ENCODE data around the gene ITGA3. TPM values are rescaled to one million over a fixed set of nuclear protein-coding genes. Genes with fewer than 3 reads are reported as not detected.
A peak's percentile ranks its signal among the peaks of the same experiment; 100 is the strongest.

Gene ITGA3
- total RNA-seq, 4 donors from 2014 or later: 38.9 to 96.7 (median 58.6) TPM

DNA sequence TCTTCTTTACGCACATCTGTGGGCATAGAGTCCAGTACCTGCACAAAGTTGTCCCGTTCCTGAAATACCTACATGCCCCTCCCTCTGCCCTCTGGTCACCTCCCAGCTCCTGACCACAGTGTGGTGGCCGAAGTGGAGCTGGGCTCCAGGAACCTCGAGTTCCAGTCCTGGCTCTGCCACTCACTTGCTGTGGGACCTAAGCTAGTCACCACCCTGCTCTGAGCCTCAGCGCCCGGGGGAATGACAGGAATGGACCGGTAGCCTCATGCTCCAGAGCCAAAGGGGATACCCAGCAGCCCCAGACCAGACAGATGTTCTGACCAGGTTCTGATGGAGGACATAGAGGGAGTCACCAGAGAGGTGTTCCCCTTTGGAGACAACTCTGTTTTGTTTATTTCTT, 26.7 kb upstream of the ITGA3 start:
- H3K4me3 ChIP-seq: no peak overlapping the region
- 98% methylated on average over 6 of the region's 7 CpGs for WGBS
- intact Hi-C loops (cut with DNase I): no loop called here
- H3K27me3 ChIP-seq: no peaks in the 10 kb centered on the region
- DNase-seq (ENCODE audit: extremely low spot score): no peak
- peaks cover 14 to 40% (median 33%) of the 10 kb centered on the region in 4 donors for H3K4me1 ChIP-seq
- H3K27ac ChIP-seq (replicated peaks in 1 of 4): no peak overlapping the region
- no peaks in the 10 kb centered on the region for H3K9me3 ChIP-seq
- no peaks in the 10 kb centered on the region for H3K36me3 ChIP-seq
- TF ChIP-seq POLR2AphosphoS5 (IDR thresholded peaks at IDR 0.05): no peak
- no peak for TF ChIP-seq CTCF (IDR thresholded peaks at IDR 0.05)
- no peak for TF ChIP-seq EP300 (IDR thresholded peaks at IDR 0.05)
- TF ChIP-seq POLR2A (IDR thresholded peaks at IDR 0.05; ENCODE audit: low read depth): no peak

DNA sequence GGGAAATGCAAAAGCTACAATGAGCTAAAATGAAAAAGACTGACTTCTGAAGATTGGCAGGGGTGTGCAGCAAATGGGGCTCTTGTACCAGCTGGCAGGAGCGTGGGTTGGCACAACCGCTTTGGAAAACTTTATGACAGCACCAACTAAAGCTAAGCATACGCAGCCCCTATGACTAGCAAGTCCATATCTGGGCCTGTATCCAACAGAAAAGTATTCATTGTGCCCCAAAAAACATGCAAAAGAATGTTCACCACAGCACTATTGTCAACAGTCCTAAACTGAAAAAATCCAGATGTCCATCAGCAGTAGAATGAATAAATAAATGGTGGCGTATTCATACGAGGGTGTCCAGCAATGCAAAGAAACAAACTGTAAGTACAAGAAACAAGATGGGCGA, 22.6 kb upstream of the ITGA3 start:
- H3K27me3 ChIP-seq: no peaks in the 10 kb centered on the region
- no peaks in the 10 kb centered on the region for H3K9me3 ChIP-seq
- H3K27ac ChIP-seq (replicated peaks in 1 of 4): peak overlapping the region in 3 of 4 donors; percentile 13 to 33 (median 20)

DNA sequence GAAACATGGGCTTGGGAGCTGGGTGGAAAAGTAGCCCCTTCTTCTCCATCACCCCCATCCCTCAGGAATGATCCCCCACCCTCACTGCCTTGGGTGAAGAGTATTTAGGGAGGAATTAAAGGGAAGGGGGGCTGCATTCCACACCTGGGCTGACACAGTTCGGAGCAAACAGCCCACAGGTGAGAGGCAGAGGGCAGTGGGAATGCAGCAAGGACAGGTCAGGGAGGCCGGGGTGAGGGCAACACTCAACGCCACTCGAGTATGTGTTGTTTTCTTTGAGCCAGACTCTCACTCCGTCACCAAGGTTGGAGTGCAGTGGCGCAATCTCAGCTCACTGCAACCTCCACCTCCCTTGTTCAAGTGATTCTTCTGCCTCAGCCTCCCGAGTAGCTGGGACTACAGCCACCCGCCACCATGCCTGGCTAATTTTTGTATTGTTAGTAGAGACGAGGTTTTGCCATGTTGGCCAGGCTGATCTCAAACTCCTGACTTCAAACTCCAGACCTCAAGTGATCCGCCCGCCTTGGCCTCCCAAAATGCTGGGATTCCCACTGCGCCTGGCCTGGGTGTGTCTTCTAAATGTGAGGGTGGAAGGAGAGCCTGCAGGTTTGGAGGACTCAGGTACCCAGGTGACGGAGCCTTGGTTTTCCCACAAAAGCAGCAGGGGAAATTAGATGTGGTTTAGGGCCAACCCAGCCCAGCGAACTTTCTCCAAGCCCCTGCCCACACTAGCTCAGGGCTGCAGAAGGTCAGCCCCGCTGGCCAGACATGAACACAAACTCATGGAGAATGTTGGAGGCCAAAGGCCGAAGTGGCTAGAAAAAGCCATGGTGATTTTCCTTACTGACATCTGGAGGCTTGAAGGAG, 21.2 kb upstream of the ITGA3 start:
- intact Hi-C loops (cut with DNase I): no loop called here
- no peaks in the 10 kb centered on the region for H3K27me3 ChIP-seq
- WGBS: 89% methylated on average over 16 of the region's 16 CpGs
- H3K4me3 ChIP-seq: no peak overlapping the region
- H3K9me3 ChIP-seq: no peaks in the 10 kb centered on the region
- no peaks in the 10 kb centered on the region for H3K36me3 ChIP-seq
- peaks cover 7 to 63% (median 53%) of the 10 kb centered on the region in 4 donors for H3K4me1 ChIP-seq
- no peak overlapping the region for H3K27ac ChIP-seq (replicated peaks in 1 of 4)
- TF ChIP-seq POLR2AphosphoS5 (IDR thresholded peaks at IDR 0.05): no peak
- TF ChIP-seq CTCF (IDR thresholded peaks at IDR 0.05): no peak
- TF ChIP-seq EP300 (IDR thresholded peaks at IDR 0.05): no peak
- TF ChIP-seq POLR2A (IDR thresholded peaks at IDR 0.05; ENCODE audit: low read depth): no peak
- no peak for DNase-seq (ENCODE audit: extremely low spot score)

More for the DNA sequence above, 22.6 kb upstream of the ITGA3 start:
- Histone ChIP-seq H3K4me3 (no peak overlapping the region), H3K4me1 (peaks cover 9 to 62% (median 54%) of the 10 kb centered on the region in 4 donors), H3K36me3 (no peaks in the 10 kb centered on the region)
- TF ChIP-seq POLR2AphosphoS5 (IDR thresholded peaks at IDR 0.05) (no peak), POLR2A (IDR thresholded peaks at IDR 0.05; ENCODE audit: low read depth) (no peak), EP300 (IDR thresholded peaks at IDR 0.05) (no peak), CTCF (IDR thresholded peaks at IDR 0.05) (no peak)
- intact Hi-C loops (cut with DNase I): no loop called here
- whole genome bisulfite sequencing: 54% methylated on average over 6 of the region's 6 CpGs
- DNase-seq (ENCODE audit: extremely low spot score): no peak

GRCh38 chr17:50035421-50035879, 20.5 kb upstream of the ITGA3 start:
- 98% methylated on average over 5 of the region's 5 CpGs for WGBS
- Histone ChIP-seq H3K9me3 (no peaks in the 10 kb centered on the region), H3K36me3 (no peaks in the 10 kb centered on the region), H3K4me1 (peaks cover 7 to 63% (median 53%) of the 10 kb centered on the region in 4 donors), H3K27me3 (no peaks in the 10 kb centered on the region), H3K4me3 (no peak overlapping the region), H3K27ac (replicated peaks in 1 of 4) (no peak overlapping the region)
- no peak for DNase-seq (ENCODE audit: extremely low spot score)
- intact Hi-C loops (cut with DNase I): no loop called here
- TF ChIP-seq POLR2A (IDR thresholded peaks at IDR 0.05; ENCODE audit: low read depth): no peak
- TF ChIP-seq EP300 (IDR thresholded peaks at IDR 0.05): no peak
- TF ChIP-seq POLR2AphosphoS5 (IDR thresholded peaks at IDR 0.05): no peak
- TF ChIP-seq CTCF (IDR thresholded peaks at IDR 0.05): no peak

All from esophagus muscularis mucosa (tissue), 4 donors.